ENCODE results near the gene MYO15B. TPM values are rescaled to one million over a fixed set of nuclear protein-coding genes. Genes with fewer than 3 reads are reported as not detected.

Gene MYO15B
- total and polyA plus RNA-seq, 2 of the 4 experiments (the other 2 are of a cell fraction), result 0.18 to 0.65 TPM

DNA sequence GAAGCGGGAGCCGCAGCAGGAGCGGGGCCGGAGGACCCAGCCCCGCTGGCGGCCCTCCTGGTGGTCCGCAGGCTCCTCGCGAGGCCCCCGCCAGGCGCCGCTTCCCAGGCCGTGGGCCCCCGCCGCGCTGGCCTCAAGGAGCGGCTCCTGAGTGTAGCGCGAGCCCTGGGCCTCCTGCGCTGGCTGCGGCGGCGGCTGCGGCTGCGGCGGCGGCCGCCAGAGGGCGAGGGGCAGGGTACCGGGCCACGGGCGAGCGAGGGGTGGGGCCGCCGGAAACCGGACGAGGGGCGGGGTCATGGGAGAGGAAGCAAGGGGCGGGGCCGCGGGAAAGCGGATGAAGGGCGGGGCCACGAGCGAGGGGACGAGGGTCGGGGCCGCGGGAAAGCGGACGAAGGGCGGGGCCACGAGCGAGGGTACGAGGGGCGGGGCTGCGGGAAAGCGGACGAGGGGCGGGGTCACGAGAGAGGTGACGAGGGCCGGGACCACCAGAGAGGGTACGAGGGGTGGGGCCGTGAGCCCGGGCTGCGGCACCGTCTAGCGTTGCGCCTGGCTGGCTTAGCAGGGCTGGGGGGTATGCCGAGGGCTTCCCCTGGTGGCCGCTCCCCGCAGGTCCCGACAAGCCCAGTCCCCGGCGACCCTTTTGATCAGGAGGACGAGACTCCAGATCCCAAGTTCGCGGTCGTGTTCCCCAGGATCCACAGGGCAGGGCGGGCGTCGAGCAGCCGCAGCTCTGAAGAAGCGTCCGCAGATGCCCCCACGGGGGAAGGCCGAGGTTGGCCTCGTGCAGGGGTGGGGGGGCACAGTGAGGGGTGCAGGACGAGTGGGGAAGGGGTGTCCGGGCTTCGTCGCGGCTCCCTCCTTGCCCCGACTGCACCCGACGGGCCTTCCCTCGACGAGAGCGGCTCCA, 1.7 kb downstream of the MYO15B start:
- POLR2A ChIA-PET (ENCODE audit: unreplicated experiment), result no interaction called here
- peak overlapping the region; percentile 67 for H3K9ac ChIP-seq (ENCODE audit: low read depth, low read length)
- BruUV-seq (replicated peaks), result no TSS peak

More for the DNA sequence above, 1.7 kb downstream of the MYO15B start:
- Histone ChIP-seq H2BK120ac (ENCODE audit: low read depth, low read length) (peak overlapping the region; percentile 64; the same call in 1 of the 2 replicates), H3K79me1 (ENCODE audit: low read depth in 1 of 2, low read length in 2 of 2) (no peaks in the 10 kb centered on the region), H3K9me1 (ENCODE audit: insufficient read depth, low read length) (no peaks in the 10 kb centered on the region), H2BK20ac (ENCODE audit: low read depth, low read length) (no peak overlapping the region), H4K8ac (ENCODE audit: low read depth in 2 of 2, low read length in 2 of 2) (peak overlapping the region; percentile 89 to 95), H3K27ac (ENCODE audit: insufficient read depth, low read length) (peak overlapping the region; percentile 20; the same call in 1 of the 2 replicates), H2AK5ac (ENCODE audit: low read depth, low read length) (peak overlapping the region; percentile 50), H3K4ac (ENCODE audit: low read depth, low read length) (peak overlapping the region; percentile 86), H4K5ac (ENCODE audit: low read depth, low read length) (peak overlapping the region; percentile 89), H3K36me3 (ENCODE audit: control insufficient read depth, insufficient read depth, low read length) (no peaks in the 10 kb centered on the region), H3K18ac (ENCODE audit: low read depth, low read length) (peak overlapping the region; percentile 8; the same call in 1 of the 2 replicates), H3K14ac (replicated peaks; ENCODE audit: low read depth, low read length) (peak overlapping the region; percentile 89), H4K20me1 (ENCODE audit: insufficient read depth, low read length) (no peaks in the 10 kb centered on the region; the same call in 1 of the 2 replicates), H2BK5ac (ENCODE audit: low read depth, low read length, poor library complexity, severe bottlenecking) (no peak overlapping the region), H3K4me2 (ENCODE audit: low read depth, low read length) (peak overlapping the region; percentile 72), H2AK9ac (replicated peaks; ENCODE audit: low read depth, low read length, poor library complexity) (peak overlapping the region; percentile 95), H3K56ac (ENCODE audit: extremely low read depth, insufficient read depth, low read length) (no peak overlapping the region), H2BK15ac (ENCODE audit: low read depth, low read length) (no peak overlapping the region; the same call in 2 of the 3 replicates), H4K91ac (ENCODE audit: insufficient read depth, low read depth, low read length) (peak overlapping the region; percentile 46), H3K4me3 (ENCODE audit: insufficient read depth, low read depth, low read length) (peak overlapping the region; percentile 59), H3K27me3 (ENCODE audit: control insufficient read depth, insufficient read depth, low read length) (peaks cover 29% of the 10 kb centered on the region), H3K23ac (ENCODE audit: low read depth, low read length) (peak overlapping the region; percentile 66; the same call in 1 of the 2 replicates), H3K4me1 (ENCODE audit: control insufficient read depth, insufficient read depth, low read length) (no peaks in the 10 kb centered on the region), H3K9me3 (ENCODE audit: control insufficient read depth, insufficient read depth, low read length) (peaks cover 2% of the 10 kb centered on the region; the same call in 1 of the 2 replicates), H2AFZ (replicated peaks; ENCODE audit: low read length, poor library complexity) (peak overlapping the region; percentile 99)
- intact Hi-C loops (cut with micrococcal nuclease), result loop anchor here (1.0 to 2.0 kb wide), 3 partner anchors 41 to 163 kb away; partner anchors contain the start of gene TSEN54
- dilution Hi-C loops (cut with HindIII; ENCODE audit: low sequenced_read_pairs, unreplicated experiment), result no loop called here
- in situ Hi-C loops (cut with MboI; ENCODE audit: low sequenced_read_pairs), result no loop called here
- WGBS, 2 experiments (ENCODE audit: extremely low coverage in 2 of 2, insufficient read length in 1 of 2), result 7% methylated on average over 16 of the region's 100 CpGs; no CpG with 5 or more reads in 1 of the 2 experiments
- ATAC-seq (ENCODE audit: low read depth) (peak; percentile 97), DNase-seq (peak; percentile 64)
- TF ChIP-seq MAZ (IDR thresholded peaks at IDR 0.05; ENCODE audit: borderline replicate concordance, low read depth, low read length), result peak; percentile 83
- TF ChIP-seq, protein P1, sequence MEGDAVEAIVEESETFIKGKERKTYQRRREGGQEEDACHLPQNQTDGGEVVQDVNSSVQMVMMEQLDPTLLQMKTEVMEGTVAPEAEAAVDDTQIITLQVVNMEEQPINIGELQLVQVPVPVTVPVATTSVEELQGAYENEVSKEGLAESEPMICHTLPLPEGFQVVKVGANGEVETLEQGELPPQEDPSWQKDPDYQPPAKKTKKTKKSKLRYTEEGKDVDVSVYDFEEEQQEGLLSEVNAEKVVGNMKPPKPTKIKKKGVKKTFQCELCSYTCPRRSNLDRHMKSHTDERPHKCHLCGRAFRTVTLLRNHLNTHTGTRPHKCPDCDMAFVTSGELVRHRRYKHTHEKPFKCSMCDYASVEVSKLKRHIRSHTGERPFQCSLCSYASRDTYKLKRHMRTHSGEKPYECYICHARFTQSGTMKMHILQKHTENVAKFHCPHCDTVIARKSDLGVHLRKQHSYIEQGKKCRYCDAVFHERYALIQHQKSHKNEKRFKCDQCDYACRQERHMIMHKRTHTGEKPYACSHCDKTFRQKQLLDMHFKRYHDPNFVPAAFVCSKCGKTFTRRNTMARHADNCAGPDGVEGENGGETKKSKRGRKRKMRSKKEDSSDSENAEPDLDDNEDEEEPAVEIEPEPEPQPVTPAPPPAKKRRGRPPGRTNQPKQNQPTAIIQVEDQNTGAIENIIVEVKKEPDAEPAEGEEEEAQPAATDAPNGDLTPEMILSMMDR (conservative IDR thresholded peaks at IDR 0.05; ENCODE audit: low read depth, low read length), result peak; percentile 64
- no peak for TF ChIP-seq RFX5 (IDR thresholded peaks at IDR 0.05; ENCODE audit: low read depth, low read length)
- TF ChIP-seq RAD21 (IDR thresholded peaks at IDR 0.05; ENCODE audit: low read length), result peak; percentile 32
- TF ChIP-seq SMC3 (IDR thresholded peaks at IDR 0.05; ENCODE audit: low read depth, low read length), result peak; percentile 29; the same call in 1 of the 2 replicates
- CTCF ChIA-PET, result no interaction called here

Data from IMR-90 (cell line).